Measurements from ENCODE around the gene CAPS. TPM values are rescaled to one million over a fixed set of nuclear protein-coding genes. Genes with fewer than 3 reads are reported as not detected.

The CAPS gene
- total RNA-seq, result 14.4 and 15.6 TPM in 2 replicates
- long read RNA-seq, partial matches to known transcripts, result 0 of 1 reads
- long read RNA-seq, other reads (novel, unspliced or antisense), result 1 of 1 reads

DNA sequence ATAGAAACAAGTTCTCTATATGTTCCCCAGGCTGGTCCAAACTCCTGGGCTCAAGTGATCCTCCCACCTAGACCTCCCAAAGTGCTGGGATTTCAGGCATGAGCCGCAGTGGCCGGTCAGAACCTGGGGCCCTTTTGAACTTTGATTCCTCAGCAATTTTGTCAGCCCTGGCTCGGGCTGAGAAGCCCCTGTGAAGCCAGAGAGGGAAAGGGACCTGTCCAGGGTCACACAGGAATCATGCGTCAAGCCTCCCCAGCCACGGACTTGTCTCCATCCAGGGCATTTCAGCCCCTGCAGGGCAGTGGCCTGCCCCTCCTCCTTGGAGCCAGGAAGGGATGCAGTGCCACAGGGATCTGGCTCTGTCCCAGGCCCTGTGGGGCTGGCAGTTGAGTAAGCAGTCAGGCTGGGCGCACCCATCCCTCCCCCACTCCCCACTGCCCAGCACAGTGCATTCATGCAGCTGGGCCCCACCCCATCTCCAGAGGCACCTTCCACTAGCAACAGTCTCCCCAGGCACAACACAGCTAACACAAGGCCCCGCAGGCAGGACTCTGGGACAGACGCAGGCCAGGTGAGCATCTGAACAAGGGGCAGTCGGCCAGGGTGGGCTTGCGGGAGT is at the start of gene CAPS:
CAPS (plus strand) TSS at position 516 of the 619 bp plus-strand sequence. CDS start 153 bp downstream, outside the sequence.
- no peak within 1 kb of the TSS for H3K4me3 Mint-ChIP-seq (ENCODE audit: unreplicated experiment)

DNA sequence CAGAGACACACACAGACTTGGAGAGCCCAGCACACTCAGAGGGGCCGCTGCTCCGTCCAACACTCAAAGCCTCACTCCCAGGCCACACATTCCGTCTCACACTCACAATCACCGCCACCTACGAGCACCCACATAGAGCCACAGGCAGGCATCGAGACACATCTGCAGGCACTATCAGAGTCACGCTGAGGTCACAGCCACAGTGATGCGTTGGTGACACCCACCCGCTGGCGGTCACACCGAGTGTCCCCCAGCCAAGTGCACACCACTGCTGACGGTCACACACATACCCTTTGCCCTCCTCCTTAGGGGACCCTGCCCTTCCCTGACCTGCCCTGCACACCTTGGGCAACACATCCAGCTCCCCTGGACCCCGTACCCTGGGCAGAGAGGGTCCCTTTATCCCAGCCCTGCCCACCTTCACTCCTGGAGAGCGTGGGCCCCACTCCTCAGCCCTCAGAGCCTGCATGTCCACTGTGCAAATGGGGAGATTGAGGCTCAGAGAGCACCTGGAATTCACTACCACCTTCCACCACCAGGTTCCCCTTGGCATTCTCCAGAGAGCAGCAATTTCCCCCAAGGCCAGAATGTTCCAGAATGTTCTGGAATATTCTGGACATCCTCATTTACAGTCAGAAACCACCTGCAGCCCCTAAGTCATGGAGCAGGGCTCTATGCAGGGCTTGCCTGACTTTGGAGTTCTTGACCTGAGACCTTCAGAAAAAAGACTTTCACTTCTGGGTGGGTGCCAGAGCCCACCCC is 49.1 kb upstream of the CAPS start:
- no peak for DNase-seq (ENCODE audit: extremely low spot score, unreplicated experiment)
- Mint-ChIP-seq H3K9me3 (ENCODE audit: unreplicated experiment) (no peaks in the 10 kb centered on the region), H3K36me3 (ENCODE audit: unreplicated experiment) (no peaks in the 10 kb centered on the region), H3K4me1 (ENCODE audit: unreplicated experiment) (no peaks in the 10 kb centered on the region), H3K27ac (ENCODE audit: unreplicated experiment) (no peak overlapping the region), H3K27me3 (ENCODE audit: unreplicated experiment) (peaks cover 6% of the 10 kb centered on the region), H3K4me3 (ENCODE audit: unreplicated experiment) (no peak overlapping the region)
- TF ChIP-seq, protein P1, sequence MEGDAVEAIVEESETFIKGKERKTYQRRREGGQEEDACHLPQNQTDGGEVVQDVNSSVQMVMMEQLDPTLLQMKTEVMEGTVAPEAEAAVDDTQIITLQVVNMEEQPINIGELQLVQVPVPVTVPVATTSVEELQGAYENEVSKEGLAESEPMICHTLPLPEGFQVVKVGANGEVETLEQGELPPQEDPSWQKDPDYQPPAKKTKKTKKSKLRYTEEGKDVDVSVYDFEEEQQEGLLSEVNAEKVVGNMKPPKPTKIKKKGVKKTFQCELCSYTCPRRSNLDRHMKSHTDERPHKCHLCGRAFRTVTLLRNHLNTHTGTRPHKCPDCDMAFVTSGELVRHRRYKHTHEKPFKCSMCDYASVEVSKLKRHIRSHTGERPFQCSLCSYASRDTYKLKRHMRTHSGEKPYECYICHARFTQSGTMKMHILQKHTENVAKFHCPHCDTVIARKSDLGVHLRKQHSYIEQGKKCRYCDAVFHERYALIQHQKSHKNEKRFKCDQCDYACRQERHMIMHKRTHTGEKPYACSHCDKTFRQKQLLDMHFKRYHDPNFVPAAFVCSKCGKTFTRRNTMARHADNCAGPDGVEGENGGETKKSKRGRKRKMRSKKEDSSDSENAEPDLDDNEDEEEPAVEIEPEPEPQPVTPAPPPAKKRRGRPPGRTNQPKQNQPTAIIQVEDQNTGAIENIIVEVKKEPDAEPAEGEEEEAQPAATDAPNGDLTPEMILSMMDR (IDR thresholded peaks at IDR 0.05), result no peak

More for the DNA sequence above, at the start of gene CAPS:
- Mint-ChIP-seq H3K4me1 (ENCODE audit: unreplicated experiment) (peaks cover 21% of the 10 kb centered on the region), H3K27me3 (ENCODE audit: unreplicated experiment) (no peaks in the 10 kb centered on the region), H3K9me3 (ENCODE audit: unreplicated experiment) (no peaks in the 10 kb centered on the region), H3K27ac (ENCODE audit: unreplicated experiment) (peak within 1 kb of the TSS; percentile 85), H3K36me3 (ENCODE audit: unreplicated experiment) (peaks cover 14% of the 10 kb centered on the region)
- TF ChIP-seq, protein P1 (IDR thresholded peaks at IDR 0.05), result no peak
- peak; percentile 92 for DNase-seq (ENCODE audit: extremely low spot score, unreplicated experiment)

DNA sequence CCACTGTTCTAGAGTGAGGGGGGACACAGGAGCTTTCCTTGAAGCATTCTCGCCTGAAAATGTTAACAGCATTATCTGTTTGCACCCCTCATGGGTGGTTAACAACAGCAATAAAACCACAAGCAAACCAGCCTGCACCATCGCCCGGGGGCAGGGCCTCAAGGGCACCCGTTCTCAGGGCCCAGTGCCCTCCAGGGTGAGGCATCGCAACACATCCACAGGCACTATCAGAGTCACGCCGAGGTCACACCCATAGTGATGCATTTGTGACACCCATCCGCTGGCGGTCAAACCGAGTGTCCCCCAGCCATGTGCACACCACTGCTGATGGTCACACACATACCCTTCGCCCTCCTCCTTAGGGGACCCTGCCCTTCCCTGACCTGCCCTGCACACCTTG is 48.3 kb upstream of the CAPS start:
- DNase-seq (ENCODE audit: extremely low spot score, unreplicated experiment), result no peak
- Mint-ChIP-seq H3K4me1 (ENCODE audit: unreplicated experiment) (no peaks in the 10 kb centered on the region), H3K36me3 (ENCODE audit: unreplicated experiment) (no peaks in the 10 kb centered on the region), H3K27ac (ENCODE audit: unreplicated experiment) (no peak overlapping the region), H3K4me3 (ENCODE audit: unreplicated experiment) (no peak overlapping the region), H3K9me3 (ENCODE audit: unreplicated experiment) (no peaks in the 10 kb centered on the region), H3K27me3 (ENCODE audit: unreplicated experiment) (peaks cover 6% of the 10 kb centered on the region)
- TF ChIP-seq, protein P1 (IDR thresholded peaks at IDR 0.05), result no peak

GRCh38 chr19:5867201-5868136 is 46.6 kb upstream of the CAPS start:
- DNase-seq (ENCODE audit: extremely low spot score, unreplicated experiment), result no peak
- TF ChIP-seq, protein P1 (IDR thresholded peaks at IDR 0.05), result no peak
- no peak overlapping the region for H3K27ac Mint-ChIP-seq (ENCODE audit: unreplicated experiment)
- H3K27me3 Mint-ChIP-seq (ENCODE audit: unreplicated experiment), result no peaks in the 10 kb centered on the region
- no peaks in the 10 kb centered on the region for H3K36me3 Mint-ChIP-seq (ENCODE audit: unreplicated experiment)
- no peak overlapping the region for H3K4me3 Mint-ChIP-seq (ENCODE audit: unreplicated experiment)
- no peaks in the 10 kb centered on the region for H3K4me1 Mint-ChIP-seq (ENCODE audit: unreplicated experiment)
- no peaks in the 10 kb centered on the region for H3K9me3 Mint-ChIP-seq (ENCODE audit: unreplicated experiment)

Measured in osteocyte (in vitro differentiated cells).